OCI-LY3 (cell line): ENCODE measurements around the gene PAFAH1B2.

Experiments used
- CTCF ChIP-seq: fragments of 200-600, 300-600 bp; sonication (generic); IDR thresholded peaks from 2 replicates; pipeline ENCODE4 v1.5.1; 2014; ENCODE audit warnings: antibody characterized with exemption, low read length, low read depth
- EZH2phosphoT487 ChIP-seq: fragments of 200-600 bp; shearing (Covaris generic); IDR thresholded peaks from 2 replicates; pipeline ENCODE4 v1.6.1; 2018; ENCODE audit warnings: antibody characterized with exemption, mixed run types, low read depth

- no peak for TF ChIP-seq CTCF
- TF ChIP-seq EZH2phosphoT487: no peak
Observed at GRCh38 chr11:117144477-117145392, 648 bp downstream of the PAFAH1B2 start.
